Measurements from ENCODE around the gene DROSHA. TPM values are rescaled to one million over a fixed set of nuclear protein-coding genes. Genes with fewer than 3 reads are reported as not detected.

Gene DROSHA
- total RNA-seq, 1 experiment from 2014 or later, result 106 TPM

DNA sequence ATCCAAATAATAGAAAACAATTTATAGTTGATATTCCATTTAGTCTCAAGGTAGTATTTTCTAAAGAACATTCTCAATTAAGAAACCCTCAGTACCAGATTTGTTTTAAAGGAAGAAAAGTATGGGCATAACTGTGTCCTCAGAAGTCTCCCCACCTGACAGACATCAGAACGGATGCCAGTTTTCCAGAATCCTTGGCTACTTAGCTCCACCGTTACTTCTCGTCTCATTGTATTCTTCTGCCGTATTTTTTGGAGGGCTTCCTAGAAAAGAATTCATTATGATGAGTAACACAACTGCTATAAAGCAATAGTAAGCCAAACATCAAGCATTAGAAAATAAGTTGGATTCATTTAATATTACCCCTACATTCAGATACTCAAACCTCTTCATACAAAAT lies 67.8 kb downstream of the DROSHA start:
- Mint-ChIP-seq H3K27ac (no peak overlapping the region), H3K4me1 (no peaks in the 10 kb centered on the region), H3K27me3 (ENCODE audit: low read depth) (no peaks in the 10 kb centered on the region), H3K36me3 (ENCODE audit: insufficient read depth in 1 of 3, low read depth in 3 of 3) (peaks cover 70 to 82% (median 78%) of the 10 kb centered on the region in 3 experiments), H3K9me3 (peaks cover 13 to 25% of the 10 kb centered on the region in 2 experiments; a peak in 4 of 5 replicates), H3K4me3 (no peak overlapping the region)
- H4K8ac ChIP-seq (replicated peaks; ENCODE audit: insufficient read length, low read depth, low read length), result no peak overlapping the region
- no peaks in the 10 kb centered on the region for H3K27me3 ChIP-seq (ENCODE audit: insufficient read depth, low read length)
- TF ChIP-seq, protein P1, sequence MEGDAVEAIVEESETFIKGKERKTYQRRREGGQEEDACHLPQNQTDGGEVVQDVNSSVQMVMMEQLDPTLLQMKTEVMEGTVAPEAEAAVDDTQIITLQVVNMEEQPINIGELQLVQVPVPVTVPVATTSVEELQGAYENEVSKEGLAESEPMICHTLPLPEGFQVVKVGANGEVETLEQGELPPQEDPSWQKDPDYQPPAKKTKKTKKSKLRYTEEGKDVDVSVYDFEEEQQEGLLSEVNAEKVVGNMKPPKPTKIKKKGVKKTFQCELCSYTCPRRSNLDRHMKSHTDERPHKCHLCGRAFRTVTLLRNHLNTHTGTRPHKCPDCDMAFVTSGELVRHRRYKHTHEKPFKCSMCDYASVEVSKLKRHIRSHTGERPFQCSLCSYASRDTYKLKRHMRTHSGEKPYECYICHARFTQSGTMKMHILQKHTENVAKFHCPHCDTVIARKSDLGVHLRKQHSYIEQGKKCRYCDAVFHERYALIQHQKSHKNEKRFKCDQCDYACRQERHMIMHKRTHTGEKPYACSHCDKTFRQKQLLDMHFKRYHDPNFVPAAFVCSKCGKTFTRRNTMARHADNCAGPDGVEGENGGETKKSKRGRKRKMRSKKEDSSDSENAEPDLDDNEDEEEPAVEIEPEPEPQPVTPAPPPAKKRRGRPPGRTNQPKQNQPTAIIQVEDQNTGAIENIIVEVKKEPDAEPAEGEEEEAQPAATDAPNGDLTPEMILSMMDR (conservative IDR thresholded peaks at IDR 0.05), result no peak
- H4K5ac ChIP-seq (ENCODE audit: insufficient read length, low read depth, low read length), result no peak overlapping the region
- H2AFZ ChIP-seq (ENCODE audit: low read length), result no peak overlapping the region
- no peak overlapping the region for H3K23ac ChIP-seq (ENCODE audit: insufficient read length, low read depth, low read length)
- H3K4me1 ChIP-seq (ENCODE audit: insufficient read depth, low read length), result no peaks in the 10 kb centered on the region
- no peak overlapping the region for H2BK15ac ChIP-seq (ENCODE audit: low read depth, low read length)
- H3K56ac ChIP-seq (ENCODE audit: insufficient read length, low read depth, low read length), result no peak overlapping the region
- no peak overlapping the region for H3K18ac ChIP-seq (ENCODE audit: insufficient read length, low read depth, low read length)
- H2BK120ac ChIP-seq (ENCODE audit: low read depth, low read length, poor library complexity, severe bottlenecking), result no peak overlapping the region
- H4K20me1 ChIP-seq (ENCODE audit: control insufficient read depth, insufficient read depth, insufficient read length), result no peaks in the 10 kb centered on the region
- no peaks in the 10 kb centered on the region for H3K79me1 ChIP-seq (ENCODE audit: insufficient read depth, low read depth, low read length, poor library complexity, severe bottlenecking)
- H3K79me2 ChIP-seq (ENCODE audit: insufficient read depth, low read length), result no peaks in the 10 kb centered on the region
- H3K4ac ChIP-seq (ENCODE audit: low read depth, low read length), result no peak overlapping the region
- peaks cover 20% of the 10 kb centered on the region for H3K9me3 ChIP-seq (ENCODE audit: control insufficient read depth, low read depth, low read length)
- H2BK12ac ChIP-seq (ENCODE audit: insufficient read length, low read depth, low read length), result no peak overlapping the region
- H3K14ac ChIP-seq (ENCODE audit: insufficient read depth, low read length), result no peak overlapping the region
- H2BK20ac ChIP-seq (ENCODE audit: low read depth, low read length, poor library complexity, severe bottlenecking), result no peak overlapping the region
- H4K91ac ChIP-seq (ENCODE audit: insufficient read length, low read depth, low read length), result no peak overlapping the region
- no CpG with 5 or more reads among the region's 4 CpGs for WGBS (ENCODE audit: extremely low coverage, insufficient read length, low lambda C conversion rate)
- no peaks in the 10 kb centered on the region for H3K23me2 ChIP-seq (ENCODE audit: insufficient read length, low read depth, low read length, poor library complexity, severe bottlenecking)
- no peak overlapping the region for H2AK5ac ChIP-seq (ENCODE audit: insufficient read length, low read length)
- no peak overlapping the region for H2BK5ac ChIP-seq (ENCODE audit: insufficient read length, low read length)
- no peak overlapping the region for H3T11ph ChIP-seq (ENCODE audit: low read length)
- DNase-seq, result no peak
- no peak overlapping the region for H3K4me2 ChIP-seq (ENCODE audit: insufficient read depth, insufficient read length, low read length)
- no peak overlapping the region for H3K27ac ChIP-seq (ENCODE audit: insufficient read length, low read depth, low read length)
- no peak overlapping the region for H3K9ac ChIP-seq (ENCODE audit: extremely low read depth, insufficient read length, low read length)

All from H9 (cell line).